Measurements from ENCODE around the gene STRIT1. TPM values are rescaled to one million over a fixed set of nuclear protein-coding genes. Genes with fewer than 3 reads are reported as not detected.

Gene STRIT1
- total RNA-seq, 1 experiment from 2014 or later, result not detected

- ATAC-seq (no peak), DNase-seq (ENCODE audit: low read depth, low spot score) (no peak)
- in situ Hi-C loops (cut with HindIII; ENCODE audit: low pct_unique_long_range_greater_than_20kb, low sequenced_read_pairs) (no loop called here), intact Hi-C loops (cut with micrococcal nuclease; ENCODE audit: unreplicated experiment) (no loop called here)
- CTCF ChIA-PET, result no interaction called here
- H3K4me3 ChIP-seq (ENCODE audit: low read depth in 2 of 2, low read length in 2 of 2), result no peak overlapping the region
- no peak overlapping the region for H3K27ac ChIP-seq (ENCODE audit: low read length)
- no peaks in the 10 kb centered on the region for H3K27me3 ChIP-seq (ENCODE audit: control insufficient read depth, insufficient read depth, low read length)
- TF ChIP-seq, protein P1, sequence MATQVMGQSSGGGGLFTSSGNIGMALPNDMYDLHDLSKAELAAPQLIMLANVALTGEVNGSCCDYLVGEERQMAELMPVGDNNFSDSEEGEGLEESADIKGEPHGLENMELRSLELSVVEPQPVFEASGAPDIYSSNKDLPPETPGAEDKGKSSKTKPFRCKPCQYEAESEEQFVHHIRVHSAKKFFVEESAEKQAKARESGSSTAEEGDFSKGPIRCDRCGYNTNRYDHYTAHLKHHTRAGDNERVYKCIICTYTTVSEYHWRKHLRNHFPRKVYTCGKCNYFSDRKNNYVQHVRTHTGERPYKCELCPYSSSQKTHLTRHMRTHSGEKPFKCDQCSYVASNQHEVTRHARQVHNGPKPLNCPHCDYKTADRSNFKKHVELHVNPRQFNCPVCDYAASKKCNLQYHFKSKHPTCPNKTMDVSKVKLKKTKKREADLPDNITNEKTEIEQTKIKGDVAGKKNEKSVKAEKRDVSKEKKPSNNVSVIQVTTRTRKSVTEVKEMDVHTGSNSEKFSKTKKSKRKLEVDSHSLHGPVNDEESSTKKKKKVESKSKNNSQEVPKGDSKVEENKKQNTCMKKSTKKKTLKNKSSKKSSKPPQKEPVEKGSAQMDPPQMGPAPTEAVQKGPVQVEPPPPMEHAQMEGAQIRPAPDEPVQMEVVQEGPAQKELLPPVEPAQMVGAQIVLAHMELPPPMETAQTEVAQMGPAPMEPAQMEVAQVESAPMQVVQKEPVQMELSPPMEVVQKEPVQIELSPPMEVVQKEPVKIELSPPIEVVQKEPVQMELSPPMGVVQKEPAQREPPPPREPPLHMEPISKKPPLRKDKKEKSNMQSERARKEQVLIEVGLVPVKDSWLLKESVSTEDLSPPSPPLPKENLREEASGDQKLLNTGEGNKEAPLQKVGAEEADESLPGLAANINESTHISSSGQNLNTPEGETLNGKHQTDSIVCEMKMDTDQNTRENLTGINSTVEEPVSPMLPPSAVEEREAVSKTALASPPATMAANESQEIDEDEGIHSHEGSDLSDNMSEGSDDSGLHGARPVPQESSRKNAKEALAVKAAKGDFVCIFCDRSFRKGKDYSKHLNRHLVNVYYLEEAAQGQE (IDR thresholded peaks at IDR 0.05; ENCODE audit: insufficient read depth in 1 of 2, low read depth in 2 of 2, low read length in 1 of 2), result no peak
- no peak for TF ChIP-seq SIN3A (IDR thresholded peaks at IDR 0.05; ENCODE audit: borderline replicate concordance, insufficient read depth, low read depth, low read length)
- no peak for TF ChIP-seq POLR2AphosphoS5 (IDR thresholded peaks at IDR 0.05; ENCODE audit: low read depth, low read length)
- TF ChIP-seq TCF7L2 (IDR thresholded peaks at IDR 0.05; ENCODE audit: low read depth, low read length), result no peak
- TF ChIP-seq CTCF (IDR thresholded peaks at IDR 0.05), result no peak
- no peaks in the 10 kb centered on the region for H3K4me1 ChIP-seq (ENCODE audit: control insufficient read depth, insufficient read depth, low read length)
- no peaks in the 10 kb centered on the region for H3K36me3 ChIP-seq (ENCODE audit: control insufficient read depth, insufficient read depth, low read length)
- POLR2A ChIA-PET, result no interaction called here
- H3K9me3 ChIP-seq (ENCODE audit: control insufficient read depth, insufficient read depth, low read depth, low read length), result no peaks in the 10 kb centered on the region
- no TSS peak for BruUV-seq (replicated peaks)
Observed at GRCh38 chr3:155297100-155297499, 3.6 kb upstream of the STRIT1 start.

DNA sequence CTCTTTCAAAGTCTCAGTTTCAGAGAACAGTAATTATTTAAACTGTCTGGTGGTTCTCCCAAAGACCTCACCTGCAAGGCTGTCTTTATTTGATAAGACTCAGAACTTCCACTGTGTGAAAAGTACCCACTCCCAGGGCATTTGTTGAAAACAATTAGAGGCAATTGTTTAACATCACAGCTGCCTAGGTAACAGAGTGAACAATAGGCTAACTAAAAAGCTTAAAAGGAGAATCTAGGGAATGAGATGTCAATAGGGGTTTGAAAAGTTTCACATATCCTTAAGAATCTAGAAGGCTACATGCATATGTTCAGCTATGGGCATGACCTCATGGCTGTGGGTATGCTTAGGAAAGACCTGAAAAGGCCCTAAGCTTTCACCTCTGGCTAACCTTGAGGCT lies 2.9 kb upstream of the STRIT1 start:
- ATAC-seq (no peak), DNase-seq (ENCODE audit: low read depth, low spot score) (no peak)
- no peaks in the 10 kb centered on the region for H3K4me1 ChIP-seq (ENCODE audit: control insufficient read depth, insufficient read depth, low read length)
- BruUV-seq (replicated peaks), result no TSS peak
- in situ Hi-C loops (cut with HindIII; ENCODE audit: low pct_unique_long_range_greater_than_20kb, low sequenced_read_pairs), result no loop called here
- no peaks in the 10 kb centered on the region for H3K9me3 ChIP-seq (ENCODE audit: control insufficient read depth, insufficient read depth, low read depth, low read length)
- H3K36me3 ChIP-seq (ENCODE audit: control insufficient read depth, insufficient read depth, low read length), result no peaks in the 10 kb centered on the region
- no peak overlapping the region for H3K4me3 ChIP-seq (ENCODE audit: low read depth in 2 of 2, low read length in 2 of 2)
- no peaks in the 10 kb centered on the region for H3K27me3 ChIP-seq (ENCODE audit: control insufficient read depth, insufficient read depth, low read length)
- TF ChIP-seq CTCF (IDR thresholded peaks at IDR 0.05), result no peak
- ChIA-PET POLR2A (no interaction called here), CTCF (no interaction called here)
- intact Hi-C loops (cut with micrococcal nuclease; ENCODE audit: unreplicated experiment), result no loop called here
- H3K27ac ChIP-seq (ENCODE audit: low read length), result no peak overlapping the region

- intact Hi-C loops (cut with micrococcal nuclease; ENCODE audit: unreplicated experiment) (no loop called here), in situ Hi-C loops (cut with HindIII; ENCODE audit: low pct_unique_long_range_greater_than_20kb, low sequenced_read_pairs) (no loop called here)
- POLR2A ChIA-PET, result no interaction called here
- H3K27me3 ChIP-seq (ENCODE audit: control insufficient read depth, insufficient read depth, low read length), result no peaks in the 10 kb centered on the region
- no TSS peak for BruUV-seq (replicated peaks)
- no peak for ATAC-seq
- H3K4me1 ChIP-seq (ENCODE audit: control insufficient read depth, insufficient read depth, low read length), result no peaks in the 10 kb centered on the region
- H3K36me3 ChIP-seq (ENCODE audit: control insufficient read depth, insufficient read depth, low read length), result no peaks in the 10 kb centered on the region
- no peak overlapping the region for H3K27ac ChIP-seq (ENCODE audit: low read length)
- H3K9me3 ChIP-seq (ENCODE audit: control insufficient read depth, insufficient read depth, low read depth, low read length), result no peaks in the 10 kb centered on the region
- DNase-seq (ENCODE audit: low read depth, low spot score), result no peak
- TF ChIP-seq SIN3A (IDR thresholded peaks at IDR 0.05; ENCODE audit: borderline replicate concordance, insufficient read depth, low read depth, low read length) (no peak), POLR2AphosphoS5 (IDR thresholded peaks at IDR 0.05; ENCODE audit: low read depth, low read length) (no peak), CTCF (IDR thresholded peaks at IDR 0.05) (no peak), TCF7L2 (IDR thresholded peaks at IDR 0.05; ENCODE audit: low read depth, low read length) (no peak)
- TF ChIP-seq, protein P1 (IDR thresholded peaks at IDR 0.05; ENCODE audit: insufficient read depth in 1 of 2, low read depth in 2 of 2, low read length in 1 of 2), result no peak
- H3K4me3 ChIP-seq (ENCODE audit: low read depth in 2 of 2, low read length in 2 of 2), result no peak overlapping the region
- CTCF ChIA-PET, result no interaction called here
Observed at GRCh38 chr3:155292693-155293092, 790 bp downstream of the STRIT1 start.

Measured in Panc1 (cell line).